GM18511 (cell line): ENCODE data around the gene PPP1R7.

Source experiments
- ATAC-seq: cut with Tn5 transposase; IDR thresholded peaks from one replicate; pipeline ENCODE4 v1.9.1; 2021; ENCODE audit warnings: mild to moderate bottlenecking, moderate library complexity; ENCODE audit not compliant: unreplicated experiment

The PPP1R7 gene

GRCh38 chr2:241118737-241119505 is 31.3 kb upstream of the PPP1R7 start:
- ATAC-seq = no peak

- ATAC-seq = no peak
Measured at GRCh38 chr2:241120440-241120839, 29.8 kb upstream of the PPP1R7 start.

- ATAC-seq = no peak
Measured at GRCh38 chr2:241121008-241121407, 29.3 kb upstream of the PPP1R7 start.

DNA sequence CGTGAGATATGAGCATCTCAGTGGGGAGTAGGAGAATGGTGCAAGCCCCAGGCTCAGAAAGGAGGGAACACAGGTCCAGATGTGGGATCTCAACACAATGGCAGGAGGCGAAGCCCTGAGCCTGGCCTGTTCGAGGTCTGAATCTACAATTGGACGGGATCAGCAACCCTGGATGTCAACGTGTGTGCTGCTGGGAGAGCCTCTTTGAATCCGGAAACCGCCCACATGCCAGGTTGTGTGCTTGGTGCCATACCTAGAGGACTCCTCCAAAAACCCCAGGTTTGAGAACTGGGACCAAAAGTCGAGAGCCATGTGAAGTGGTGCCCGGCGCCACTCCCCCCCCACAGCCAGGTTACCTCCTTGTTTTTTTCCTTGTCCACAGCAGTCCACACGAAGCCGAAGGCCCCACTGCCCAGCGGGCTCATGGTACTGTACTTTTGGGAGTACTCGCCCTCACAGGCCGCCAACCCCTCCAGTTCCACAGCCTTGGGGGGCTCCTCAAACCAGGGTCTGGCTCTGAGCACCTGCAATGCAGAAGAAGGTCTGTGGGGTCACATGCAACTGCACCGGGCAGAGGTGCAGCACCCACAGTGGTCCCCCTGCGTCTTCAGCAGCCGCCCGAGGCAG is 27.8 kb upstream of the PPP1R7 start:
- ATAC-seq = no peak

- no peak for ATAC-seq
Measured at GRCh38 chr2:241123816-241124536, 26.3 kb upstream of the PPP1R7 start.

- no peak for ATAC-seq
Measured at GRCh38 chr2:241125626-241126025, 24.6 kb upstream of the PPP1R7 start.

GRCh38 chr2:241126201-241126611 is 24.1 kb upstream of the PPP1R7 start:
- no peak for ATAC-seq

DNA sequence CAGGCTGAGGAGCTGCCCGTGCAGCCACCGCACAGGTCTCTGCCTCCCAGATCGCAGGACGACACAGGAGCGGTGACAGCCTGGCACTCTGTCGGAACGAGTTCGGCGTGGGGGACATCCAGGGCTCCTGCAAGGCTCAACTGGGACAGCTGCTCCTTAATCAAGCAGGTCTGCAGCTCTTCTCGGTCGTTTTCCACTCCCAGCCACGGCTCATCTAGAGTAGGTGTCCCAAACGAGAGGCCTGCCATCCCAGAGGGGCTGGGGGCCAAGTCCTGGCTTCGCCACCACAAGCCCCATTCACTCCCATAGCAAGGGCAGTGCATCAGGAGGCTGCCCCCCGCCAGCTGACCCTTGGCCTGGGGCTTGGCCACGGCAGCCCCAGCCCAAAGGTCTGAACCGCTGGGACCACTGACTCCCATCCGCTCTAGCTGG is 23.5 kb upstream of the PPP1R7 start:
- no peak for ATAC-seq

DNA sequence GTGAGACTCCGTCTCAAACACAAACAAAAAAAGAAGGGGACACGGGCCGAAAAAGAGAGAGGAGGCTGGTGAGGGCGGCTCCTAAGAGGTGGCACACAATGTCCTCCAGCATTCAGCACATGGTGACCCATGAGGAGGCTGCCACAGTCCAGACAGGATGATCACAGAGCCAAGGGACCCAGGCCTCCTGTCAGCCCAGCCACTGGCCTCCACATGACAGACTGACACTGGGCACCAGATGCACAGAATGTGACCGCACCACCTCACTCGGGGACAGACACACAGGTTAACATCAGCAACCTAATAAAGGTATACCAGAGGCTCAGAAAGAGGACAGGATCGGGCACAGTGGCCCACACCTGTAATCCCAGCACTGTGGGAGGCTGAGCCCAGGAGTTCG is 22.0 kb upstream of the PPP1R7 start:
- ATAC-seq = no peak

GRCh38 chr2:241129086-241129871 is 21.0 kb upstream of the PPP1R7 start:
- ATAC-seq = no peak

DNA sequence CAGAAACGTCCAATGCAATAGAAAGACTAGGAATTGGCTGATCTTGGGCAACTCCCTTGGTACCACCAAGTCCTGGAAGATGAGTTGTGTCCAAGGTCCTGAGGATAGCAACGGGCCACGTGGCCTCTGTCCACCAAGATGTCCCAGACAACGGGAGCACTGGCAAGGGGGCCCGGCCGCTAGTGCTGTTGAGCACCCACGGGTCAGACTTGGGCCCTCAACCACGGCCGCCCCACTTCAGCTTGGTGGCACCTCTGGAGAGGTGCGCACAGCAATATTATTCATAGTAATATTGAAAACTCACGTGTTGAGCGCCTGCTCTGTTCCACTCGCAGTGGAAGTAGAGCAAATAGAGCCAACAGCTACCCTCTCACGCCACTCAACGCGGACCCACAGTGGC is 20.0 kb upstream of the PPP1R7 start:
- ATAC-seq = no peak

DNA sequence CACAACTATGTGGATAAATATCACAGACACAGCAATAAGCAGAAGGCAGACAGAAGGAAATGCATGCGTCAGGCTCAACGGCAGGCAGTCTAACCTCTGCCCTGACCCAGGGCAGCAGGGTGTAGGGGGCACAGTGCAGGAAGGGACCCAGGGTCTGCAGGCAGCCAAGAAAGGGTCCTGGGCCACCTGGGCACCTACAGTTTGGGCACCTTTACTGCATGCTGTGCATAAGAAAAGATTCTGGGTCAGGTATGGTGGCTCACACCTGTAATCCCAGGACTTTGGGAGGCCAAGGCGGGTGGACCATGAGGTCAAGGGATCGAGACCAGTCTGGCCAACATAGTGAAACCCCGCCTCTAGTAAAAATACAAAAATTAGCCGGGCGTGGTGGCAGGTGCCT is 18.7 kb upstream of the PPP1R7 start:
- ATAC-seq = no peak

- no peak for ATAC-seq
Measured at GRCh38 chr2:241132538-241133435, 17.5 kb upstream of the PPP1R7 start.

DNA sequence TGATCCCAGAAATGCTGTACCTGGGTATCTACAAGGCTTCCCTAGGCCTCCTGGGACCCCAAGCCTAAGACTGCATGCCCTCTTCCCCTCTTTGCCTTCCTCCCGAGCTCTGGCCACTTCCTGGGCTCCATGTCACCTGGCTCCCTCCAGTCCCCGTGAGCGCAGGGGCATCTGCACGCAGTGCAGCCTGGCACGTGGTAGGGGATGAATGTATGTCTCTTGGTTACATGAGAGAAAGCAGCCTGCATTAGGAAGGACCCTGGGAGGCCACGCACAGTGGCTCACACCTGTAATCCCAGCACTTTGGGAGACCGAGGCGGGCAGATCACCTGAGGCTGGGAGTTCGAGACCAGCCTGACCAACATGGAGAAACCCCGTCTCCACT is 16.8 kb upstream of the PPP1R7 start:
- ATAC-seq = no peak

GRCh38 chr2:241134711-241135110 is 15.6 kb upstream of the PPP1R7 start:
- no peak for ATAC-seq

DNA sequence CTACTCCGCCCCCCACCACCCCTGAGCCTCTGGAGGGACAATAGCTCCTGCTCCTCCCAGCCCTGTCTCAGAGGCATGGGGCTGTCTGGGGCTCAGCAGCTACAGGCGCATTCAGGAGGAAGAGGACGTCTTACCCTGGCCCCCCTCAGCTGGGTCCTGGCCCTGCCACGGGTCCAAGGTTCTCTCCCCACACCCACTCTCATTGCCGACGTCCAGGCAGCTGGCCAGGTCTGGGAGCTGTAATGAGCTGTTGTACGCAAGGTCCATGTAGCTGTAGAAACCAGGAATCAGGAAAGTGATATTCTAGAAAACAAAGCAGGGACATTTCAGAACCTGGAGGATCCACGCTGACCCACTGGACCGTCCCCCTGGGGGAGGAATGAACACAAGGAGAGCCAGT is 14.5 kb upstream of the PPP1R7 start:
- no peak for ATAC-seq

- ATAC-seq = no peak
Measured at GRCh38 chr2:241136191-241136590, 14.1 kb upstream of the PPP1R7 start.

DNA sequence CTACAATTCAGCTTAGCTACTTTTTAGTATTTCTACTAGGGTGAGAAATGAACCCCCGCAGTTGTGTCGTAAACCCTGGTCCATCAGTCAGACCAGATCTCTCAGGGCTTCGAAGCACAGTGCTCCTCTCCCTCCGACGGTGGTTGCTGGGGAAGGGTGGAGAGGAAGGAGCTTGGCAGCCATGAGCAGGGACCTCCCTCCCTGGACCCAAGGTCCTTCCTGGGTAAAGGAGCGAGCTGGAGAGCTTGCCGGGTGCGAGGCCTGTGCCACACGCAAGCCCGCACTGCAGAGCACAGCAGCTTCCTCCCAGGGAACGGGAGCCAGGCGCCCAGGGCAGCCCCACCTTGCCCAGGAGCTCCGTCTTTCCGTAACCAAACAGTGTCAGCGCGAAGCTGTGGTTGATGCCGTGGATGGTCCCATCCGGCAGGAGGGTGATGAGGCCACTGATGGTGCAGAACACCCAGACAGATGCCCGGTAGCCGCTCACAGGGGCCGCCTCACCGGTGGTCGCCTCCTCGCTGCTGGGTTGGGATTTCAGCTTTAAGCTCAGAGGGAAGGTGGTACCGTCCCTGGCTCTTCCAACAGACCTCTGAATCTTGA is 13.5 kb upstream of the PPP1R7 start:
- no peak for ATAC-seq

- no peak for ATAC-seq
Measured at GRCh38 chr2:241137276-241138190, 12.7 kb upstream of the PPP1R7 start.
